Measurements from ENCODE around the gene PEX26.

GRCh38 chr22:18082467-18082866, 4.7 kb downstream of the PEX26 start:
- no peak for TF ChIP-seq CTCF (IDR thresholded peaks at IDR 0.05)
- TF ChIP-seq EZH2 (IDR thresholded peaks at IDR 0.05; ENCODE audit: borderline replicate concordance, insufficient read depth, low read depth, low read length, poor library complexity, severe bottlenecking) = no peak

All from B cell (primary cell).